ENCODE data around the gene ICAM2.
A peak's percentile ranks its signal among the peaks of the same experiment; 100 is the strongest.
"Not testable (repeated sequence)": the region's sequence is repeated elsewhere in the genome, so short reads cannot be mapped to it uniquely, and the experiment has no call there.

ICAM2 gene

GRCh38 chr17:64032081-64032480, 11.6 kb upstream of the ICAM2 start:
- H3K36me3 ChIP-seq = no peaks in the 10 kb centered on the region
- H4K20me1 ChIP-seq = no peaks in the 10 kb centered on the region
- H3K4me2 ChIP-seq = no peak overlapping the region
- no peak overlapping the region for H3K9ac ChIP-seq
- no peaks in the 10 kb centered on the region for H3K27me3 ChIP-seq
- H3K4me1 ChIP-seq = peaks cover 4% of the 10 kb centered on the region
- H3K4me3 ChIP-seq = no peak overlapping the region
- TF ChIP-seq Cebpa-rat (IDR thresholded peaks at IDR 0.05) = no peak
- H3K27ac ChIP-seq = no peak overlapping the region
- no peaks in the 10 kb centered on the region for H3K9me3 ChIP-seq

- TF ChIP-seq Cebpa-rat (IDR thresholded peaks at IDR 0.05) = no peak
- Histone ChIP-seq H3K4me3 (no peak overlapping the region), H3K36me3 (no peaks in the 10 kb centered on the region), H3K4me1 (peaks cover 33% of the 10 kb centered on the region), H3K9me3 (no peaks in the 10 kb centered on the region), H4K20me1 (no peaks in the 10 kb centered on the region), H3K27ac (no peak overlapping the region), H3K4me2 (no peak overlapping the region), H3K27me3 (no peaks in the 10 kb centered on the region), H3K9ac (no peak overlapping the region)
Observed at GRCh38 chr17:64028874-64029464, 8.5 kb upstream of the ICAM2 start.

GRCh38 chr17:64025732-64026294, 5.4 kb upstream of the ICAM2 start:
- no peak overlapping the region for H3K9ac ChIP-seq
- H3K4me1 ChIP-seq = peaks cover 64% of the 10 kb centered on the region
- H3K4me2 ChIP-seq = peak overlapping the region; percentile 76
- no peaks in the 10 kb centered on the region for H3K9me3 ChIP-seq
- TF ChIP-seq Cebpa-rat (IDR thresholded peaks at IDR 0.05) = no peak
- no peaks in the 10 kb centered on the region for H4K20me1 ChIP-seq
- no peaks in the 10 kb centered on the region for H3K27me3 ChIP-seq
- H3K36me3 ChIP-seq = no peaks in the 10 kb centered on the region
- peak overlapping the region; percentile 99 for H3K27ac ChIP-seq
- no peak overlapping the region for H3K4me3 ChIP-seq

GRCh38 chr17:64024781-64025731, 4.6 kb upstream of the ICAM2 start:
- H3K27ac ChIP-seq = peak overlapping the region; percentile 99
- peaks cover 64% of the 10 kb centered on the region for H3K4me1 ChIP-seq
- H3K9me3 ChIP-seq = no peaks in the 10 kb centered on the region
- no peak overlapping the region for H3K4me3 ChIP-seq
- no peak for TF ChIP-seq Cebpa-rat (IDR thresholded peaks at IDR 0.05)
- peak overlapping the region; percentile 76 for H3K4me2 ChIP-seq
- H3K27me3 ChIP-seq = no peaks in the 10 kb centered on the region
- no peaks in the 10 kb centered on the region for H3K36me3 ChIP-seq
- no peak overlapping the region for H3K9ac ChIP-seq
- no peaks in the 10 kb centered on the region for H4K20me1 ChIP-seq

GRCh38 chr17:64024215-64024654, 3.8 kb upstream of the ICAM2 start:
- Histone ChIP-seq H3K9ac (no peak overlapping the region), H3K4me2 (peak overlapping the region; percentile 76), H4K20me1 (no peaks in the 10 kb centered on the region), H3K9me3 (no peaks in the 10 kb centered on the region), H3K27me3 (no peaks in the 10 kb centered on the region), H3K36me3 (no peaks in the 10 kb centered on the region), H3K4me1 (peaks cover 67% of the 10 kb centered on the region), H3K4me3 (no peak overlapping the region), H3K27ac (peak overlapping the region; percentile 99)
- no peak for TF ChIP-seq Cebpa-rat (IDR thresholded peaks at IDR 0.05)

- Histone ChIP-seq H3K27me3 (no peaks in the 10 kb centered on the region), H3K4me3 (no peak overlapping the region), H3K36me3 (no peaks in the 10 kb centered on the region), H3K4me2 (peak overlapping the region; percentile 76), H3K27ac (peak overlapping the region; percentile 99), H3K4me1 (peaks cover 83% of the 10 kb centered on the region), H3K9me3 (no peaks in the 10 kb centered on the region), H4K20me1 (no peaks in the 10 kb centered on the region), H3K9ac (peak overlapping the region; percentile 96; the same call in 1 of the 2 replicates)
- TF ChIP-seq Cebpa-rat (IDR thresholded peaks at IDR 0.05) = no peak
Observed at GRCh38 chr17:64022611-64023063, 2.2 kb upstream of the ICAM2 start.

GRCh38 chr17:64019551-64019961, 877 bp downstream of the ICAM2 start:
- Histone ChIP-seq H3K27ac (peak overlapping the region; percentile 99), H3K4me2 (peak overlapping the region; percentile 76), H3K4me3 (peak overlapping the region; percentile 75), H3K9ac (peak overlapping the region; percentile 96), H3K4me1 (peaks cover 77% of the 10 kb centered on the region)
- not testable (repeated sequence) for H4K20me1 ChIP-seq, H3K9me3 ChIP-seq, H3K27me3 ChIP-seq, H3K36me3 ChIP-seq

- H4K20me1 ChIP-seq = peaks cover 9% of the 10 kb centered on the region; the same call in 1 of the 2 replicates
- peaks cover 72% of the 10 kb centered on the region for H3K4me1 ChIP-seq
- peak overlapping the region; percentile 75 for H3K4me3 ChIP-seq
- peak overlapping the region; percentile 96 for H3K9ac ChIP-seq
- peak overlapping the region; percentile 99 for H3K27ac ChIP-seq
- H3K4me2 ChIP-seq = peak overlapping the region; percentile 76
- no peak for TF ChIP-seq Cebpa-rat (IDR thresholded peaks at IDR 0.05)
- peaks cover 9% of the 10 kb centered on the region for H3K36me3 ChIP-seq
- H3K27me3 ChIP-seq = no peaks in the 10 kb centered on the region
- peaks cover 5% of the 10 kb centered on the region; the same call in 1 of the 2 replicates for H3K9me3 ChIP-seq
Observed at GRCh38 chr17:64017381-64017980, 3.0 kb downstream of the ICAM2 start.

GRCh38 chr17:64016974-64017373, 3.5 kb downstream of the ICAM2 start:
- Histone ChIP-seq H3K4me1 (peaks cover 68% of the 10 kb centered on the region), H3K9ac (peak overlapping the region; percentile 80), H3K36me3 (peaks cover 14% of the 10 kb centered on the region), H3K4me2 (peak overlapping the region; percentile 76), H3K9me3 (peaks cover 5% of the 10 kb centered on the region; the same call in 1 of the 2 replicates), H3K27me3 (no peaks in the 10 kb centered on the region), H3K27ac (peak overlapping the region; percentile 99), H4K20me1 (peaks cover 14% of the 10 kb centered on the region; the same call in 1 of the 2 replicates), H3K4me3 (peak overlapping the region; percentile 75)
- no peak for TF ChIP-seq Cebpa-rat (IDR thresholded peaks at IDR 0.05)

Data from BLaER1 (cell line).